GM06990 (cell line): ENCODE results near the gene INPP5A.

Source experiments
- DNase-seq: peaks from one replicate; pipeline ENCODE4 v3.0.0-alpha.2; 2011; ENCODE audit not compliant: insufficient read length; ENCODE audit errors: extremely low read depth
- H3K27me3 ChIP-seq: replicated peaks from 2 replicates; pipeline ENCODE4 v1.6.0; 2011; ENCODE audit warnings: low read length; ENCODE audit not compliant: control insufficient read depth, insufficient read depth
- H3K36me3 ChIP-seq: 2 replicates; pipeline ENCODE4 v1.5.1; 2011; ENCODE audit warnings: low read length; ENCODE audit not compliant: control insufficient read depth, insufficient read depth
- H3K4me3 ChIP-seq: replicated peaks from 2 replicates; pipeline ENCODE4 v1.5.1; 2011; ENCODE audit warnings: low read depth, mild to moderate bottlenecking, control low read depth, low read length
- CTCF ChIP-seq: IDR thresholded peaks from 2 replicates; pipeline ENCODE4 v1.5.1; 2011; ENCODE audit warnings: low read length, control low read depth, mild to moderate bottlenecking, inconsistent platforms; ENCODE audit not compliant: insufficient read depth, poor library complexity, severe bottlenecking

INPP5A gene

GRCh38 chr10:132726951-132727350, 189.4 kb downstream of the INPP5A start:
- no peak for DNase-seq
- Histone ChIP-seq H3K27me3 (no peaks in the 10 kb centered on the region), H3K36me3 (no peaks in the 10 kb centered on the region; the same call in 1 of the 2 replicates), H3K4me3 (no peak overlapping the region)
- no peak for TF ChIP-seq CTCF

GRCh38 chr10:132727411-132727810, 189.8 kb downstream of the INPP5A start:
- Histone ChIP-seq H3K27me3 (no peaks in the 10 kb centered on the region), H3K4me3 (no peak overlapping the region), H3K36me3 (no peaks in the 10 kb centered on the region; the same call in 1 of the 2 replicates)
- no peak for DNase-seq
- no peak for TF ChIP-seq CTCF

- Histone ChIP-seq H3K4me3 (no peak overlapping the region), H3K36me3 (no peaks in the 10 kb centered on the region; the same call in 1 of the 2 replicates), H3K27me3 (no peaks in the 10 kb centered on the region)
- DNase-seq, result no peak
- no peak for TF ChIP-seq CTCF
These were observed 190.7 kb downstream of the INPP5A start for GRCh38 chr10:132728321-132728720.

GRCh38 chr10:132728741-132729140, 191.2 kb downstream of the INPP5A start:
- Histone ChIP-seq H3K27me3 (no peaks in the 10 kb centered on the region), H3K4me3 (no peak overlapping the region), H3K36me3 (no peaks in the 10 kb centered on the region; the same call in 1 of the 2 replicates)
- no peak for TF ChIP-seq CTCF
- DNase-seq, result no peak

GRCh38 chr10:132729810-132730572, 192.4 kb downstream of the INPP5A start:
- Histone ChIP-seq H3K4me3 (no peak overlapping the region), H3K36me3 (no peaks in the 10 kb centered on the region; the same call in 1 of the 2 replicates), H3K27me3 (no peaks in the 10 kb centered on the region)
- no peak for TF ChIP-seq CTCF
- DNase-seq, result no peak
